Tibial artery (tissue), 4 donors: ENCODE data around the gene BORCS8.

Experiments
- DNase-seq, 2 donors: peaks; one replicate each; pipeline ENCODE4 v3.0.0-alpha.2; 2019
- H3K27ac ChIP-seq, 2 donors: fragments of 200-600 bp; sonication (generic) in 1 of 2; 1 replicate in 1 of 2; 2 replicates in 1 of 2; pipeline ENCODE4 v1.5.1; 2018 to 2019; ENCODE audit warnings: mild to moderate bottlenecking in 1 of 2
- H3K27me3 ChIP-seq, 2 donors: fragments of 200-600 bp; sonication (generic) in 1 of 2; one replicate each; pipeline versions ENCODE4 v1.5.1 to v1.6.0; 2016 to 2019
- H3K36me3 ChIP-seq, 3 donors: fragments of 200-600 bp; sonication (generic) in 2 of 3; one replicate each; pipeline ENCODE4 v1.5.1; 2016 to 2019; ENCODE audit warnings: mild to moderate bottlenecking in 2 of 3
- H3K4me1 ChIP-seq, 4 donors: fragments of 200-600 bp; sonication (generic) in 2 of 4; 1 replicate in 3 of 4; 2 replicates in 1 of 4; pipeline ENCODE4 v1.5.1; 2016 to 2019
- H3K4me3 ChIP-seq, 2 donors: fragments of 200-600 bp; sonication (generic) in 1 of 2; 1 replicate in 1 of 2; 2 replicates in 1 of 2; pipeline ENCODE4 v1.5.1; 2018 to 2019; ENCODE audit warnings: mild to moderate bottlenecking in 2 of 2
- H3K9me3 ChIP-seq, 3 donors: fragments of 200-600 bp; sonication (generic) in 1 of 3; one replicate each; pipeline ENCODE4 v1.5.1; 2016 to 2019
- CTCF ChIP-seq, 2 experiments: fragments of 200-600 bp in 1 of 2; fragments of 450-650 bp in 1 of 2; IDR thresholded peaks; one replicate each; pipeline ENCODE4 v1.5.1; 2017 to 2019; ENCODE audit warnings: antibody characterized with exemption in 2 of 2, mild to moderate bottlenecking in 1 of 2, moderate library complexity in 1 of 2
- intact Hi-C: fragments of 100-400 bp; cut with DNase I; formaldehyde crosslinking; loops from one replicate; pipeline ENCODE4 v1.15.0; 2023; ENCODE audit warnings: low total_unique reads

BORCS8 gene

GRCh38 chr19:19214159-19214490, 22.2 kb upstream of the BORCS8 start:
- Histone ChIP-seq H3K27me3 (peaks cover 2 to 82% of the 10 kb centered on the region in 2 donors), H3K36me3 (no peaks in the 10 kb centered on the region), H3K27ac (no peak overlapping the region), H3K4me1 (peaks cover 0 to 4% (median 0%) of the 10 kb centered on the region in 4 donors), H3K4me3 (no peak overlapping the region), H3K9me3 (no peaks in the 10 kb centered on the region)
- DNase-seq: no peak
- TF ChIP-seq CTCF (IDR thresholded peaks at IDR 0.05): no peak
- intact Hi-C loops: no loop called here

GRCh38 chr19:19213426-19214158, 21.6 kb upstream of the BORCS8 start:
- TF ChIP-seq CTCF (IDR thresholded peaks at IDR 0.05): no peak
- Histone ChIP-seq H3K36me3 (no peaks in the 10 kb centered on the region), H3K9me3 (no peaks in the 10 kb centered on the region), H3K27ac (no peak overlapping the region), H3K4me1 (peaks cover 0 to 4% (median 0%) of the 10 kb centered on the region in 4 donors), H3K4me3 (no peak overlapping the region), H3K27me3 (peaks cover 2 to 82% of the 10 kb centered on the region in 2 donors)
- intact Hi-C loops: no loop called here
- no peak for DNase-seq

- H3K36me3 ChIP-seq: no peaks in the 10 kb centered on the region
- no peak overlapping the region for H3K27ac ChIP-seq
- no peaks in the 10 kb centered on the region for H3K9me3 ChIP-seq
- no peak for DNase-seq
- no peak overlapping the region for H3K4me3 ChIP-seq
- intact Hi-C loops: no loop called here
- peaks cover 0 to 4% (median 0%) of the 10 kb centered on the region in 4 donors for H3K4me1 ChIP-seq
- TF ChIP-seq CTCF (IDR thresholded peaks at IDR 0.05): no peak
- peaks cover 2 to 89% of the 10 kb centered on the region in 2 donors for H3K27me3 ChIP-seq
Measured at GRCh38 chr19:19212916-19213315, 21.0 kb upstream of the BORCS8 start.

GRCh38 chr19:19211499-19212420, 19.8 kb upstream of the BORCS8 start, which contains the start of gene NCAN:
Gene NCAN (plus strand): TSS chr19:19211958. CDS start chr19:19216954, 4,996 bp downstream.
- intact Hi-C loops: no loop called here
- no peak for DNase-seq
- Histone ChIP-seq H3K27me3 (peaks cover 2 to 93% of the 10 kb centered on the region in 2 donors), H3K4me1 (peaks cover 0 to 4% (median 0%) of the 10 kb centered on the region in 4 donors), H3K9me3 (no peaks in the 10 kb centered on the region), H3K4me3 (no peak within 1 kb of the TSS), H3K36me3 (no peaks in the 10 kb centered on the region), H3K27ac (no peak within 1 kb of the TSS)
- TF ChIP-seq CTCF (IDR thresholded peaks at IDR 0.05): no peak

GRCh38 chr19:19209372-19209771, 17.4 kb upstream of the BORCS8 start:
- peaks cover 2 to 77% of the 10 kb centered on the region in 2 donors for H3K27me3 ChIP-seq
- no peak for DNase-seq

More at GRCh38 chr19:19209372-19209771, 17.4 kb upstream of the BORCS8 start:
- no peak for TF ChIP-seq CTCF (IDR thresholded peaks at IDR 0.05)
- intact Hi-C loops: loop anchor here (10.0 kb wide), 1 partner anchor 105 kb away; no protein-coding TSS in a partner anchor
- Histone ChIP-seq H3K4me1 (peaks cover 0 to 4% (median 0%) of the 10 kb centered on the region in 4 donors), H3K4me3 (no peak overlapping the region), H3K36me3 (no peaks in the 10 kb centered on the region), H3K9me3 (no peaks in the 10 kb centered on the region), H3K27ac (no peak overlapping the region)
